K562 (cell line): ENCODE measurements around the gene ARMH1. TPM values are rescaled to one million over a fixed set of nuclear protein-coding genes. Genes with fewer than 3 reads are reported as not detected.

Experiments
- CXXC5 ChIP-seq: fragments of 250-450 bp; sonication (Bioruptor Pico); IDR thresholded peaks from 2 replicates; pipeline ENCODE4 v1.8.0; 2022; ENCODE audit warnings: inconsistent platforms, mild to moderate bottlenecking, moderate library complexity
- DPF2 ChIP-seq: fragments of 450-650 bp; IDR thresholded peaks from 2 replicates; pipeline ENCODE4 v1.6.1; 2016
- FIP1L1 ChIP-seq: fragments of 200-400 bp; formaldehyde crosslinking; IDR thresholded peaks from 2 replicates; pipeline ENCODE4 v1.6.1; 2018; ENCODE audit warnings: mild to moderate bottlenecking, low read depth, low read length; ENCODE audit not compliant: poor library complexity, severe bottlenecking
- HDGF ChIP-seq: fragments of 450-650 bp; IDR thresholded peaks from 2 replicates; pipeline ENCODE4 v1.6.1; 2016
- KLF1 ChIP-seq: fragments of 450-650 bp; IDR thresholded peaks from 2 replicates; pipeline ENCODE4 v1.6.1; 2016; ENCODE audit warnings: missing genetic modification characterization, missing compliant biosample characterization
- POLR3A ChIP-seq: IDR thresholded peaks from 2 replicates; pipeline ENCODE4 v1.6.1; 2011; ENCODE audit warnings: borderline replicate concordance, mild to moderate bottlenecking, moderate library complexity; ENCODE audit not compliant: insufficient read length, insufficient read depth; ENCODE audit errors: extremely low read depth
- SAFB ChIP-seq: fragments of 200-400 bp; formaldehyde crosslinking; IDR thresholded peaks from 2 replicates; pipeline ENCODE4 v1.6.1; 2017; ENCODE audit warnings: low read depth, low read length, borderline replicate concordance
- SMARCA4 ChIP-seq: fragments of 450-650 bp; IDR thresholded peaks from 2 replicates; pipeline ENCODE4 v1.6.1; 2016
- ZNF316 ChIP-seq: fragments of 450-650 bp; IDR thresholded peaks from 2 replicates; pipeline ENCODE4 v1.6.1; 2016
- polyA plus RNA-seq, 8 experiments: library from polyadenylated mRNA; depleted of rRNA in 4 of 8; stranded (reverse) in 5 of 8; unstranded in 3 of 8; fragments of >200 nt; fragmentation: Nextera tagmentation in 2 of 8; fragmentation: Illumina TruSeq in 1 of 8; extraction: Ambion mirVana in 2 of 8; extraction: Trizol in 1 of 8; gene quantifications; 2 replicates each; pipeline versions ENCODE4 v1.2.1 to v1.2.3, GENCODE V29; 2011 to 2014; ENCODE audit warnings: inconsistent platforms in 1 of 8, missing spikeins in 1 of 8
- total RNA-seq, 7 experiments: library from RNA; depleted of rRNA in 6 of 7; stranded (reverse); fragments of >200 nt in 6 of 7; fragmentation: Illumina TruSeq in 2 of 7; extraction: Trizol in 2 of 7; gene quantifications; 2 replicates each; pipeline versions ENCODE4 v1.2.1 to v1.2.3, GENCODE V29; 2011 to 2021; ENCODE audit warnings: low replicate concordance in 1 of 7
- TF ChIP-seq, protein P1 (sequence below), 2 experiments: fragments of 450-650 bp; IDR thresholded peaks; 2 replicates each; pipeline ENCODE4 v1.6.1; 2018; ENCODE audit warnings: mild to moderate bottlenecking in 2 of 2, low read depth in 1 of 2; ENCODE audit not compliant: partially characterized antibody in 2 of 2
- TF ChIP-seq, protein P2 (sequence below): fragments of 450-650 bp; IDR thresholded peaks from 2 replicates; pipeline ENCODE4 v1.6.1; 2018; ENCODE audit warnings: mild to moderate bottlenecking, low read depth; ENCODE audit not compliant: partially characterized antibody
- TF ChIP-seq, protein P3 (sequence below): fragments of 450-650 bp; IDR thresholded peaks from 2 replicates; pipeline ENCODE4 v1.7.1; 2018; ENCODE audit warnings: mild to moderate bottlenecking, low read depth; ENCODE audit not compliant: partially characterized antibody
- TF ChIP-seq, protein P4 (sequence below): sonication (generic); formaldehyde crosslinking; IDR thresholded peaks from 2 replicates; pipeline ENCODE4 v1.8.1; 2023; ENCODE audit warnings: mild to moderate bottlenecking, missing genetic modification reagents

ARMH1 gene
- total and polyA plus RNA-seq, 9 of the 15 experiments (the other 6 are each of a cell fraction or from before 2014, with no cell fraction given) = 0.41 TPM; not detected in 8

DNA sequence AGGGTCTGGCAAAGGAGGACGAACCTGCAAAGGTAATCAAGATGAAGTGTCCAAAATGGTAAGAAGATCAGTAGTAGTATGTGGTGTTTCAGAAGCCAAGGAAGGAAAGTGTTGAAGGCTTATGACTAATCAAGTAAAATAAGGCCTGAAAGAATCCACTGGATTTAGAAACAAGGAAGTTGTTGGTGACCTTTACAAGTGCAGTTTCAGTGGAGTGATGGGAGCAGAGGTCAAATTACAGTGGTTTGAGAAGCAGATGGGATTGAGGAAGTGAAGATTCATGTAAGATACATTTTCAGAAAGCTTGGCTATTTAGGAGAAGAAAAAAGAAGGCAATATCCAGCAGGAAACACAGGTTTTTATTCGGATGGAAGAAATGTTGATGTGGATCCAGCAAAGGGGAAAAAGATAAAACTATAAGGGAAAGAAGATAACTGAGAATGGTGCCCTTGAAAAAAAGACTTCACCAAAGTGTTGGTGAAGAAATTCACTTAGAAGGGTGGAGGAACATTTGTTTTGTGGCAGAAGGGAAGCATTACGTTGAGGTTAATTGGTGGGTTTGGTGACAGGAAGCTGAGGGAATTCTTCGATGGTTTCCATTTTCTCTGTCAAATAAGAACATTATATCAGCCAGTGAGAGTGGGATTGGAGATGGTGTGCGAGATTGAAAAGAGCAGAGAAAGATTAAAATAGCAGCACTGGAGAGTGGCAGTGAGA lies 2.1 kb downstream of the ARMH1 start (continued):
- TF ChIP-seq, protein P1, sequence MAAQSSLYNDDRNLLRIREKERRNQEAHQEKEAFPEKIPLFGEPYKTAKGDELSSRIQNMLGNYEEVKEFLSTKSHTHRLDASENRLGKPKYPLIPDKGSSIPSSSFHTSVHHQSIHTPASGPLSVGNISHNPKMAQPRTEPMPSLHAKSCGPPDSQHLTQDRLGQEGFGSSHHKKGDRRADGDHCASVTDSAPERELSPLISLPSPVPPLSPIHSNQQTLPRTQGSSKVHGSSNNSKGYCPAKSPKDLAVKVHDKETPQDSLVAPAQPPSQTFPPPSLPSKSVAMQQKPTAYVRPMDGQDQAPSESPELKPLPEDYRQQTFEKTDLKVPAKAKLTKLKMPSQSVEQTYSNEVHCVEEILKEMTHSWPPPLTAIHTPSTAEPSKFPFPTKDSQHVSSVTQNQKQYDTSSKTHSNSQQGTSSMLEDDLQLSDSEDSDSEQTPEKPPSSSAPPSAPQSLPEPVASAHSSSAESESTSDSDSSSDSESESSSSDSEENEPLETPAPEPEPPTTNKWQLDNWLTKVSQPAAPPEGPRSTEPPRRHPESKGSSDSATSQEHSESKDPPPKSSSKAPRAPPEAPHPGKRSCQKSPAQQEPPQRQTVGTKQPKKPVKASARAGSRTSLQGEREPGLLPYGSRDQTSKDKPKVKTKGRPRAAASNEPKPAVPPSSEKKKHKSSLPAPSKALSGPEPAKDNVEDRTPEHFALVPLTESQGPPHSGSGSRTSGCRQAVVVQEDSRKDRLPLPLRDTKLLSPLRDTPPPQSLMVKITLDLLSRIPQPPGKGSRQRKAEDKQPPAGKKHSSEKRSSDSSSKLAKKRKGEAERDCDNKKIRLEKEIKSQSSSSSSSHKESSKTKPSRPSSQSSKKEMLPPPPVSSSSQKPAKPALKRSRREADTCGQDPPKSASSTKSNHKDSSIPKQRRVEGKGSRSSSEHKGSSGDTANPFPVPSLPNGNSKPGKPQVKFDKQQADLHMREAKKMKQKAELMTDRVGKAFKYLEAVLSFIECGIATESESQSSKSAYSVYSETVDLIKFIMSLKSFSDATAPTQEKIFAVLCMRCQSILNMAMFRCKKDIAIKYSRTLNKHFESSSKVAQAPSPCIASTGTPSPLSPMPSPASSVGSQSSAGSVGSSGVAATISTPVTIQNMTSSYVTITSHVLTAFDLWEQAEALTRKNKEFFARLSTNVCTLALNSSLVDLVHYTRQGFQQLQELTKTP (IDR thresholded peaks at IDR 0.05; ENCODE audit: low read depth in 1 of 2, partially characterized antibody in 2 of 2) = peak; percentile 29 to 35
- TF ChIP-seq KLF1 (tag) (no peak), ZNF316 (no peak), POLR3A (no peak), FIP1L1 (no peak), SMARCA4 (no peak; the same call in 1 of the 2 replicates), HDGF (no peak), DPF2 (0 out of 2 replicates have a peak, but pooled peaks have one; percentile 29), SAFB (no peak), CXXC5 (CRISPR knock-in tag) (no peak)
- TF ChIP-seq, protein P2, sequence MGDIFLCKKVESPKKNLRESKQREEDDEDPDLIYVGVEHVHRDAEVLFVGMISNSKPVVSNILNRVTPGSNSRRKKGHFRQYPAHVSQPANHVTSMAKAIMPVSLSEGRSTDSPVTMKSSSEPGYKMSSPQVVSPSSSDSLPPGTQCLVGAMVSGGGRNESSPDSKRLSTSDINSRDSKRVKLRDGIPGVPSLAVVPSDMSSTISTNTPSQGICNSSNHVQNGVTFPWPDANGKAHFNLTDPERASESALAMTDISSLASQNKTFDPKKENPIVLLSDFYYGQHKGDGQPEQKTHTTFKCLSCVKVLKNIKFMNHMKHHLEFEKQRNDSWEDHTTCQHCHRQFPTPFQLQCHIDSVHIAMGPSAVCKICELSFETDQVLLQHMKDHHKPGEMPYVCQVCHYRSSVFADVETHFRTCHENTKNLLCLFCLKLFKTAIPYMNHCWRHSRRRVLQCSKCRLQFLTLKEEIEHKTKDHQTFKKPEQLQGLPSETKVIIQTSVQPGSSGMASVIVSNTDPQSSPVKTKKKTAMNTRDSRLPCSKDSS = no peak
- TF ChIP-seq, protein P3, sequence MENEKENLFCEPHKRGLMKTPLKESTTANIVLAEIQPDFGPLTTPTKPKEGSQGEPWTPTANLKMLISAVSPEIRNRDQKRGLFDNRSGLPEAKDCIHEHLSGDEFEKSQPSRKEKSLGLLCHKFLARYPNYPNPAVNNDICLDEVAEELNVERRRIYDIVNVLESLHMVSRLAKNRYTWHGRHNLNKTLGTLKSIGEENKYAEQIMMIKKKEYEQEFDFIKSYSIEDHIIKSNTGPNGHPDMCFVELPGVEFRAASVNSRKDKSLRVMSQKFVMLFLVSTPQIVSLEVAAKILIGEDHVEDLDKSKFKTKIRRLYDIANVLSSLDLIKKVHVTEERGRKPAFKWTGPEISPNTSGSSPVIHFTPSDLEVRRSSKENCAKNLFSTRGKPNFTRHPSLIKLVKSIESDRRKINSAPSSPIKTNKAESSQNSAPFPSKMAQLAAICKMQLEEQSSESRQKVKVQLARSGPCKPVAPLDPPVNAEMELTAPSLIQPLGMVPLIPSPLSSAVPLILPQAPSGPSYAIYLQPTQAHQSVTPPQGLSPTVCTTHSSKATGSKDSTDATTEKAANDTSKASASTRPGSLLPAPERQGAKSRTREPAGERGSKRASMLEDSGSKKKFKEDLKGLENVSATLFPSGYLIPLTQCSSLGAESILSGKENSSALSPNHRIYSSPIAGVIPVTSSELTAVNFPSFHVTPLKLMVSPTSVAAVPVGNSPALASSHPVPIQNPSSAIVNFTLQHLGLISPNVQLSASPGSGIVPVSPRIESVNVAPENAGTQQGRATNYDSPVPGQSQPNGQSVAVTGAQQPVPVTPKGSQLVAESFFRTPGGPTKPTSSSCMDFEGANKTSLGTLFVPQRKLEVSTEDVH = no peak
- TF ChIP-seq, protein P4, sequence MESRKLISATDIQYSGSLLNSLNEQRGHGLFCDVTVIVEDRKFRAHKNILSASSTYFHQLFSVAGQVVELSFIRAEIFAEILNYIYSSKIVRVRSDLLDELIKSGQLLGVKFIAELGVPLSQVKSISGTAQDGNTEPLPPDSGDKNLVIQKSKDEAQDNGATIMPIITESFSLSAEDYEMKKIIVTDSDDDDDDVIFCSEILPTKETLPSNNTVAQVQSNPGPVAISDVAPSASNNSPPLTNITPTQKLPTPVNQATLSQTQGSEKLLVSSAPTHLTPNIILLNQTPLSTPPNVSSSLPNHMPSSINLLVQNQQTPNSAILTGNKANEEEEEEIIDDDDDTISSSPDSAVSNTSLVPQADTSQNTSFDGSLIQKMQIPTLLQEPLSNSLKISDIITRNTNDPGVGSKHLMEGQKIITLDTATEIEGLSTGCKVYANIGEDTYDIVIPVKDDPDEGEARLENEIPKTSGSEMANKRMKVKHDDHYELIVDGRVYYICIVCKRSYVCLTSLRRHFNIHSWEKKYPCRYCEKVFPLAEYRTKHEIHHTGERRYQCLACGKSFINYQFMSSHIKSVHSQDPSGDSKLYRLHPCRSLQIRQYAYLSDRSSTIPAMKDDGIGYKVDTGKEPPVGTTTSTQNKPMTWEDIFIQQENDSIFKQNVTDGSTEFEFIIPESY (CRISPR knock-in tag) = no peak
